Colon (tissue), 2 donors: ENCODE results near the gene HS6ST1.
A peak's percentile ranks its signal among the peaks of the same experiment; 100 is the strongest.
"Not testable (repeated sequence)": the region's sequence is repeated elsewhere in the genome, so short reads cannot be mapped to it uniquely, and the experiment has no call there.

ENCODE experiments used
- FAIRE-seq: peaks from 2 replicates; lab custom pipeline; 2012; peaks lifted over from hg19 to GRCh38; lab: Jason Lieb, UNC
- donor health status: control.
- donor health status: control.

Gene HS6ST1

GRCh38 chr2:128268611-128269010 lies 50.1 kb downstream of the HS6ST1 start:
- not testable (repeated sequence) for FAIRE-seq

- FAIRE-seq = not testable (repeated sequence)
Measured at GRCh38 chr2:128268145-128268544, 50.5 kb downstream of the HS6ST1 start.

- not testable (repeated sequence) for FAIRE-seq
Measured at GRCh38 chr2:128267649-128268048, 51.0 kb downstream of the HS6ST1 start.

GRCh38 chr2:128267197-128267596 lies 51.5 kb downstream of the HS6ST1 start:
- not testable (repeated sequence) for FAIRE-seq

GRCh38 chr2:128266463-128266862 lies 52.2 kb downstream of the HS6ST1 start:
- not testable (repeated sequence) for FAIRE-seq

GRCh38 chr2:128265608-128265993 lies 53.1 kb downstream of the HS6ST1 start:
- FAIRE-seq = not testable (repeated sequence)

- FAIRE-seq = peak; percentile 60
Measured at GRCh38 chr2:128264881-128265607, 53.6 kb downstream of the HS6ST1 start.

GRCh38 chr2:128263902-128264331 lies 54.8 kb downstream of the HS6ST1 start:
- FAIRE-seq = no peak

GRCh38 chr2:128262315-128263253 lies 56.1 kb downstream of the HS6ST1 start:
- no peak for FAIRE-seq

- no peak for FAIRE-seq
Measured at GRCh38 chr2:128261245-128262128, 57.2 kb downstream of the HS6ST1 start.

GRCh38 chr2:128260239-128261138 lies 58.2 kb downstream of the HS6ST1 start:
- no peak for FAIRE-seq

- no peak for FAIRE-seq
Measured at GRCh38 chr2:128259585-128259984, 59.1 kb downstream of the HS6ST1 start.

GRCh38 chr2:128258218-128258617 lies 60.5 kb downstream of the HS6ST1 start:
- no peak for FAIRE-seq

- FAIRE-seq = no peak
Measured at GRCh38 chr2:128252501-128252900, 66.2 kb downstream of the HS6ST1 start.

GRCh38 chr2:128252086-128252485 lies 66.6 kb downstream of the HS6ST1 start:
- not testable (repeated sequence) for FAIRE-seq

GRCh38 chr2:128250229-128251025 lies 68.2 kb downstream of the HS6ST1 start:
- no peak for FAIRE-seq

GRCh38 chr2:128249555-128249954 lies 69.1 kb downstream of the HS6ST1 start:
- FAIRE-seq = no peak

GRCh38 chr2:128245813-128246212 lies 72.9 kb downstream of the HS6ST1 start:
- FAIRE-seq = no peak

GRCh38 chr2:128241896-128242295 lies 76.8 kb downstream of the HS6ST1 start:
- no peak for FAIRE-seq
